HG03565 (cell line): Measurements from ENCODE around the gene SDCCAG8.

Experiments
- ATAC-seq: cut with Tn5 transposase; IDR thresholded peaks from one replicate; pipeline ENCODE4 v1.9.1; 2021; ENCODE audit warnings: mild to moderate bottlenecking, moderate library complexity; ENCODE audit not compliant: unreplicated experiment

SDCCAG8 gene

DNA sequence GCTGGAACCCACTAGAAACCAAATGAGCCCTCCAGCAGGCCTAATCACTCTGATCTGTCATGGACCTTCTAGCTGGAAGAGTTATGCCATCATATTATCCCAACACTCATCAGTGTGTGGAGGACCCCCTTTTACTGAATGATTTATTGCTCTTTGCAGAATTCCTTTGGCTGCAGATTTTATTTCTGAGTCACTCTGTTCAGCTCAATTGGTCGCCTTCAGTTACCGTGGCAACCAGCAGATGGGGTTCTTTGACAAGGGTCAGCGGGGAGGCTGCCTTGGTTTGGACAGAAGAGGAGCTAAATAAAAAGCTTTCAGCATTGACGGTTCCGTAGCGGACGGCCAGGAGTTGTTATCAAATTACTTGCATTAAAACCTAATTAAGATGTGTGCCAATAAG is 220.1 kb downstream of the SDCCAG8 start:
- ATAC-seq = no peak

DNA sequence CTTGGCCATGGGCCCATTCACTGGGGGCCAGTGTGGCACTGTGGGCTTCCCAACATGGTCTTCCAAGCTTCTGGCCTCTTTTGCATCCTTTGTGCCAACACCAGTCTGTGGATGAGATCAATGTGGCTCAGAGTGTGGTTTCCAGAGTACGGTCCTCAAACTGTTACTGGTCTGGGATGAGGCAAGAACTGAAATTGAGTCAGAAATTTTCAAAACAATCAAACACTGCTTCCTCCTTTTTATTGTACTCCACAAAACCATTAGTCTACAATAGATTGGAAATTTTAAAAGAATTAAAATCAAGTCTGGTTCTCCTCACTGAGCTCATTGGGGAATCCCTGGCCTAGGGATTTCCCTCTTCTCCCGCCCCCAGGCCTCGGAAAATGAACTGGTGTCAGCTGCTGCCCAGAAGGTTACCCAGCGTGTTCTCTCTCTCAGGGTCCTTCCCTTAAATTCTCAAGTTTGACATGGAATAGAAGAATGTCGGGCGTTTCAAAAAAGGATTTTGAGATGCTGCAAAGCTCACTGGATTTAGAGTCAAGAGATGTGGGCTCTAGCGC is 222.0 kb downstream of the SDCCAG8 start:
- no peak for ATAC-seq

DNA sequence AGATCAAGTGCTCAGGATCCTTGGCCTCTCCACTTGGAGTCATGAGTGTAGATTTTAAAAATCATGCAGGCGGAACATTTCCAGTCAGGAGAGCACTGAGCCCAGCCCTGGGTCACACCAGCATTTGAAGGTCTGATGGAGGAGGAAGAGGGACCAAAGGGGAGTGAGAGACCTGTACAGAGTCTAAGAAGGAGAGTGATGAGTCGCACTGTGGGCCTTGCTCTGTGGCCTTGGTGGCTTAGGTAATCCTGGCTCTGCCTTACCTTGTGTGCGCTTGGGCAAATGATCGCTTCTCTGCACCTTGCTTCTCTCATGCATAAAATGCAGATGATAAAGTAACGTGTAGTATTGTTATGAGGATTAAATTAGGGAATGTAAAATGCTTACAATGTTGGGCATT is 225.3 kb downstream of the SDCCAG8 start:
- ATAC-seq = no peak

DNA sequence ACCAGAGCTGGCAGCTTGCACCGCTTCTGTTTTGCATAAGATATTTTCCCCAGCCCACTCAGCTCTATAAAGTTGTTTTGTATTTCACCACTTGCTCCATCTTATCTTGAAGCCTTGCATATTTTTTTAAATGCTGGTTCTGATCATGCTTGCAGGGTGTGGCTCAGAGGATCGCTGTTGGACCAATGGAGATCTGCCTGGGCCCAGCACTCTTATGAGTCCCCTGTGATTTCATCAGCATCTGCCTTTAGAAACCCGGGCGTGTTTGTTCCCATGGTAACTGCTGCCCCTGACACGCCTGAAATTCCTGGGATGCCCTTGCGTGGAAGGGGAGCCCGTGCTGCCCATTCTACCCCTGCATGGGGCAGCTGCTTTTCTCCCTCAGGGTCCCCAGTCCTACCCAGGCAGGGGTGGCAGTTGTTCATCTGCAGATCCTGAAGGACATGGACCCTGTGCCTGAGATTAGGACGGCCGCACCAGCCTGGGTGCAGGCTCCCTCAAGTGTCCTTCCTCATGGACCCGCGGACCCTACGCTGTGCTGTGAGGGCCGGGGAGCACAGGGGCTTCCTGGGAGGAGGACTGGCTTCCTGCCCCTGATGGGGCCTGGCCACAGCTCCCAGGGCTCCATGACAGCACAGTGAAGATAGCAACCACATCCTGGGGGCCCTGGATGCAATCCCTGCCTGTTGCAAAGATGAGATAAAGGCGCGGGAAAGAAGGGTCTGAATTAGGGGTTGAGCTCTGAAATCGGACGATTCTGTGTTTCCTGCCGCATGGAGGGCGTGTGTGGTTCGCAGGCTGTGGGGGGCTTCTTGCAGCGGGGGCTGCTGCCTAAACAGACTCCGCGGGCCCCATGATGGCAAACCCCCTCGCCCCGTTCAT is 226.5 kb downstream of the SDCCAG8 start:
- ATAC-seq = no peak

DNA sequence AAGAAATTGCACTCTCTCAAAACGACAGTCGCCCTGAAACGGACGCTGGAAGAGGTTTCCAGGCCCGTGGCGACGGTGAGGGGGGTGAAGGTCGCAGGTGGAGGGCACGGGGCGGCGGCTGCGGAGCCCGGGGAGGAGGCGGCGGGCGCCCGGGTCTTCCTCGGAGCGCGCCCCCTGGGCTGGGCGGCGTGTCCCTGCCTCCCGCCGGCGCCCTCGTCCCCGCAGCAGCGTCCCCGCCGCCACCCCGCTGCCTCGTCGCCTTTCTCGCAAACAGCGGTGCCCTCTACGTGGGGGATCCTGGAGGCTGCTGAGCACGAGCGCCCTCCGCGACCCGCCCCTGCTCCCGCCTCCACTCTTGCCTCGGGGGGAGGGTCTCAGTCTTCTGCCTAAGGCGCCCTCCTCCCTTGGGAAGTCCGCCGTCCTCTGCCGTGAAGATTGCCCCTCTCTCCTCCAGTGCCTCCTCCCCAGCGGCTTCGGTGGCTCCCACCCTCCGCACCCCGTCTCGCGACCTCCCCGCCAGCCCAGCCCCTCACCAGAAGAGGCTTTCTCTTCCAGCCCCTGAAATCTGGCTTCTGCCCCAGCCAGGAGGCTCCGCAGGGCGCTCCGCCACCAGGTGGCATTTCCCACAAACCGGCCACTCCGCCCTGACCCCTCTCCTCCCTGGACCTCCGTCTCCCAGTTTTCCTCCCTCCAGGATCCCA is 227.4 kb downstream of the SDCCAG8 start:
- ATAC-seq = no peak

DNA sequence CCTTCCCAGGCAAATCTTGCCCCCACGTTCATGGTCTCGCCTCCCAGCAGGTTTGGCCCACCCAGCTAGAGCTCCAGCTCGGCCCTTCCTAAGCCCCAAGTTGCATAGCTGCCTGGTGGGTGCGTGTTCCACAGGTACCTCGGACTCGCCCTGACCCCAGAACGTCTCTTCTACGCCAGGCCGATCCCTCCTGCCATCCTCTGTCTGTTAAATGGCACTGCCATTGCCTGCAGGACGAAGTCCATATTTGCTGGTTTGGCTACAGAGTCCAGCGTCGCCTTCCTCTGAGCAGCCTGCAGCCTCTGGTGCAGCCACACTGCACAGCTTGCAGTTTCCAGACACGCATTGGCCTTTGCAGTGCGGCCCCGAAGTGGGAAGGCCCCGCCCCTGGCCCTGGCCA is 228.1 kb downstream of the SDCCAG8 start:
- ATAC-seq = no peak

DNA sequence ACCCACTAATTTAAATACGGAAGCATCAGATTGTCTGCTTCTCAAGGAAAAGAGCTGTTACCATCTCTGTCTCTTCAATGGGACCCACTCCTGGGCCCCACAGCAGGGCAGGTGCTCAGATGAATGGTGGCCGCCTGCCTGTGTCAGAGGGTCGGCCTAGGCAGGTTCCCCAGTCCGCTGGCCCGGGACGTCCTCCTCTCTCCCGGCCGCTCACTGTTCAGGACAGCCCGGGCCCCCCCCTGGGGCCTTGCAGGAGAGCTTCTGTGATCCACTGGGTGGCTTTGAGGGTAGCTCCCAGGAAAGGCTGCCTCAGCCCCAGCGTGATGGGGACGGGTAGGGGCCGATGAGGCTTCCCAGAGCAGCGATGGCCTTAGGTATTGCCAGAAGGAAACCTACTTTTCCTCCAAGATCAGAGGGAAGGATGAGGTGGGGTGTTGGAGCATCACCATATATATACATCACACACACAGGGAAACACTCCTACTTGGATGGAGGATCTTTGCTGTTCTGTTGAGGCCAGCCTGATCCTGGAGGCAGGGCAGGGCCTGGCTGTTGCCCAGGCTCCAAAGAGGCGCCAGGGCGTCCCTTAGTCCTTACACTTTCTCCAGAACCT is 231.3 kb downstream of the SDCCAG8 start:
- no peak for ATAC-seq

DNA sequence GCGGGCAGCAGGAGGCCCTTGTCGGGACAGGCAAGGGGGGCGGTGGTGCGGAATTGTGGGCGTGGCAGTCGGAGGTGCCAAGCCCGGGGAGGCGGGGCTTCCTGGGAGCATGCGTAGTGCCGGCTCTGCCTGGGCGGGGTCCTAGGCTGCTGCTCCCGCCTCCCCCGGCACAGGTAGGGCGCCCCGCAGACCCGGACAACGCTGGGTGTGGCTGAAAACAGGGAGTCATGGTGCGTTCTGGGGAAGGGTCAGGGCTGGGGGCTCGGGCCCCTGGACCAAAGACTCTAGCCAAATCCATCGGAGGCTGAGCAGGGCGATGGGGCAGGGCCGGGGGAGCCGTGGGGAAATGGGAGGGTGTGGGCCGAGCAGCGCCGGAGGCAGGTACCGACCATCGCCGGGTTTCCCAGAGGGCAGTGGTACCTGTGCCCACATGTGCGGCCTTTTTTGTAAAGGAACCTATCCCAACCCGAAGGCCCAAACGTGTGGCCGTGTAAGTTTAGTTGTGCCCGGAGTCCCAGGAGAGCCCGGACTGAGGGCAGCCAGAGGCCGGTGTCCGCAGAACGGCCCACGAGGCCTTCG is 231.9 kb downstream of the SDCCAG8 start:
- no peak for ATAC-seq

DNA sequence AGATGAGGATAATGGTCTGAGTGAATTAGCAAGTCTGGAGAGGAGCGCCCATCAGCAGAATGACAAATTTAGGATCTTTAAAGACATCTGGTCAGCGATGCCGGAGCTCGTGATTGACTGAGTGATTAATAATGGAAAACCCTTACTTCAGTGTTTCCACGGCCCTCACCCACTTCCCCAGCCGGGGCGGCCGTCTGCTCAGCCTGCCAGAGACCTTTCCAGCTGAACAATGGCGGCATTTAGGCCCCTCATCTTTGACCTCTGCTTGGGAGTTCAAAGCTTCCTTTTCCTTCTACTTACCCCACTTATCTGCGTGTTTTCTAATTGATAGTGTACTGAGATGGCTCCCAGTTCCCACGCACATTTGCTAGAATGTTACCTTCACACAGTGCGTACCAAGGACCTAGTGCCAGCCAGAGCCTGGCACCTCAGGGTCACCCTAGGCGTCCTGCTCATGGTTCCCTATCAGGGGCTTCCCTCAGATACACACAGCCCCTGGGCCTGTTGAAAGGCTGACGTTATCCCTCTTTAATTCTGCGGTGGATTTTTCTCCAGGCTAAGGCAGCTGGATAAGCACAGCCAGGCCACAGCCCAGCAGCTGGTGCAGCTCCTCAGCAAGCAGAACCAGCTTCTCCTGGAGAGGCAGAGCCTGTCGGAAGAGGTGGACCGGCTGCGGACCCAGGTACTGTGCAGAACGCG is 232.8 kb downstream of the SDCCAG8 start:
- no peak for ATAC-seq

DNA sequence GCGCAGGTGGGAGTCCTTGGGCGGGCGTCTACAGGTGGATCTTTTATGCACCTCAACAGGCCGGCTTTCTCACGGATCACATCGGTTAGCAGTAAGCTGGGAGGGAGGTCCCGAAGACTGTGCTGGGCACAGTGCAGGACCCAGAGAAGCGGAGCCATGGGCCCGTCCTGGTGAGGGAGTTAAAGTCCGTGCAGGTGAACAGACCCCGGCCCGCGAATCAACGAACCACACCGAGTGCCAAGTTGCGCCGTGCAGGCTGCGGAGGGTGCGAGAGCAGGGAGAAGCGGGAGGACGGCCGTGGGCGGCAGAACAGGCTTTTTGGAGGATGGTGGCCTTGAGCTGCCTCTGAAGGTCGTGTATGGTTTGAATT is 233.3 kb downstream of the SDCCAG8 start:
- no peak for ATAC-seq

DNA sequence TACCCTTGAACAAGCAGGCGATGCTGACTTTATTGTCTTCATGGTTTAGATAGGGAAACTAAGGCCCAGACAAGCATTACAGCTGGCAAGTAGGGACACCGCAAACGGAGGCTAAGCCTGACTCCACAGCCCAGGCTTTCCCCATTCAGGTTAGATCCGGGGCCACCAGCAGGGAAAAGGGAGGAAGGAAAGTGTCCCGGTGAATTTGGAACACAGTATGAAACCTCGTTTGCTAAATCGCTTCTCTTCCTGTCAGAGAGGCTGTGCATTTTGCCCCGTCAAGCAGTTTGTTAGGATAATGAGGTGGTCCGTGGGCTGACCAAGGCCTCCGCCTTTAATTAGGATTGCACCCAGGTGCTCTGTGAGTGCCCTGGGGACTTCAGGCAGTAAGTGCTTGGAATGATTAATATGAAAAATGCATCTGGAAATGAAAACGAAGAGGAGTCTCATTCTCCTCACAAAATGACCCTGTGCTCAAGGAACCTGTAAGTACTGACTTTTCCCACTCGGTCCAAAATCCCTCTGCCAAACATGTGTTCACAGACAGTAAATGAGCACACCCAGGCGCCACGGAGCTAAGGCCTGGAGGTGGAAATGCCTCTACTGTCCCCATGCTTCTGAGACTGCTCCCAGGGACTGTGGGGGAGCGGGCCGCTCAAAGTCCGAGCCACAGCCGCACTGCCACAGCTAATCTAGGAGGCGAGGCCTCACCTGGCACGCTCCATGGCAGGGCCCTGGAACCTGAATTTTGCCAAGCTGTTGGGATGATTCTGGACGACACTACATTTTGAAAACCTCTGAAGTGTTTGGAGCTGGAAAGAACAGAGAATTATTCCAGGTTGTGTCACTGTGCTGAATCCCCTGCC is 234.1 kb downstream of the SDCCAG8 start:
- ATAC-seq = no peak

DNA sequence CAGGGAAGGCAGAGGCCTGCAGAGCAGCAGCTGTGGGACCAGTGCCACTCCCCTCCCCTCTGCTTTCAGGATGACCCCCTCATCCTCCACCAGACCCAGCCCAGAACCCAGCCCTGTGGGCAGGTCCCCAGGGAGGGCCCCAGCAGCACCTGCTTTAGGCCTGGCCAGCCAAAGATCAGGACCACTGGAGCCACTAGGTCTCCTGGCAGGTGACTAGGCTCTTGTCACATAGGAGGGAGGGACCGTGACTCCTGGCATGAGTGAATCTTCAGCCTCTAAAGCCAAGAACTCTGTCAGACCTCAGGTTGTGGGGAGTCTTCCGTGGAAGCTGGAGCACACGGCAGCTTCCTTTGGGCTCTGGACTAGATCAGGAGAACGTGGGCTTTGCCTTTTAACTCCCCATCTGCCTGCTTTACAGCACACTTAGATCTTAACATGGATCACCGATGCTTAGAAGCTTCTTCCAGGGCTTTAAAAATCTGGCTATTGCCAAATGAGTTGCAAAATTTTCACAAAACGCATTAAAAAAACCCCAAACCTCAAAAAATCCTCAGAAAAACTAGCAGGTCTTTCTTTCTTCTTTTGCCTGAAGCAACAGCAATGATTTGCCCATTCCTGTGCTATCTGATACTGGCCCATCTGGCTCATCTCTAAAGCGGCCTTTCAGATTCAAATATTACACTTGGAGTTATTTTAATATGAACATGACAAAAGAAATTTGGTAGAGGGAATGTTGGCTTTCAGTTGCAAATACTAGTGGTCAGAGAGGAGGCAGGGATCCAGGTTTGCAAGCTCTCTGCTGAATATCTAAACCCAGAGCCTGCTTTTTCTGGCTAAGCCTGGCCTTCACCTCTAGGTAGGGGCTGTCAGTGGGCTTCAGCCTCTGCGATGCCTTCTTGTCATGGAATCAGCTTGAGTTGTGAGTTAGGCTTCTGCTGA is 235.2 kb downstream of the SDCCAG8 start:
- no peak for ATAC-seq

DNA sequence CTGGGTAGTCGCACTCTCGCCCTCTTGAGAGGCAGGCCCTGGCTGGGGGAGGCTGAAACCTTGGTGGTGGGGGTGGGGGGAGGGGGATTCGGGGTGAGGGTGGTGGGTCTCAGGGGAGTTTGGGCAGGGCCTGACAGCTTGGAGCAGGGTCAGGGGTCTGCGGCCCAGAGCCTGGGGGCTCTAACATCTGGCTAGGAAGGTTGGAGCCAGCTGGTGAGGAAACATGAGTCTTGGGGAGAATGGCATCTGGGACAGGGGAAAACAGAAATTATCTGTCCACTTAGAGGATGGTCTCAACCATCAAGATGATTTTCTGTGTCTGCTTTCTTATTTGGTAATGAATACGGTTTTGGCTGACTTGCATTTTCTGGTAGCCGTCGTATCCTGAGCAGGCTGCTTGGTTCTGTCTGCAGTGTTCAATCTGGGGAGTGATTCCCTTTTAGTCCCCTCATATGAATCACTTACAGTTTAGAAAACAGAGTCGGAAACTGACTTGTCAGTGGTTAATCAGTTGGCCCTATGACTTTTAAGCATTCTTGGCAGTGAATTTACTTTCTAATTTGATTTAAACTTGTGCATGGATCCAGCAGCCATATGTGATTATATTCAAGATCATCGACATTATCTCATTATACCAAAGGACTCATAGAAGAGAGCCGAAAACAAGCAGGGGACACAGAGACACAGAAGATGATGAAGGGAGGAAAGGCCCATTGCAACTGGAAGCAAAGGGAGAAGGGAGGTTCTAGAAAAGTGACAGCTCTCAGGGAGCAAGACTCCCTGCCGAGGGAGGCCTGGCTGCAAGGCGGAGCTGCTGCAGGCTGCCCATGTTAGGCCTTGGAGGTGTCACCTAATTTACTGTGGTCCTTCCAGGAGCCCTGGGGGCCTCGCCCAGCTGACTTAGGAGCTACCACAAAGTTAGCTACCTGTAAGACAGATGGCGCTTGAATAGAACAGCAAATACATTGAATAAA is 237.6 kb downstream of the SDCCAG8 start:
- ATAC-seq = no peak

DNA sequence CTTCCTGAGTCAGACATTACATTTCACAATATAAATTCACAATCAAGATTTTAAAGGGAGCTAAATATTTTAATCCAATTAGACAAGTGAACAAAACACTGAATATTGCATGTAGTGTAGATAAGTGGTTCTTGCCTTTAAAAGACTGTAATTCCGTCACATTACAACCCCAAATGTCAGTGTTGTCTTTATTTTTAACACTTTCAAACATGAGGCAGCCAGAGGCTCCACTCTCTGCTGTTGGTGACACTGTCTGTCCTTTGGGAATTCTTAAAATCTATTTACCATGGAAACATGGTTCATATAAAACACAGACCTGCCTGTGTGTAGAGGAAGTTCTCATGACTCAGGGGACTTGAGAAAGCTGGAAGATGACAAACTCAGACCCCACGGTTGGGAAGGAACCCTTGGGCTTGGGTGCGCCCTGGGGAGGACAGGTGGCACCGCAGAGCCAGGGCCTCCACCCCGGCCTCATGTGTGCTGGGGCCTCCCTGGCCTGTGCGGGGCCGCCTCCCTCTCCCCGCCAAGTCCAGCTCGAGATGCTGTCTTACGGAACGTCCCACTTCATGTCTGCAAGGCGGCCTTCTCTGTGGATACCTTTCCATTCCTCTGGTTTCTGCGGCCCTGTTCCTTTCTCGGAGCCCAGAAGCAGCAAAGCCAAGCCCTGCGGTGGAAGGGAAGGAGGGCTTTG is 239.0 kb downstream of the SDCCAG8 start:
- no peak for ATAC-seq

DNA sequence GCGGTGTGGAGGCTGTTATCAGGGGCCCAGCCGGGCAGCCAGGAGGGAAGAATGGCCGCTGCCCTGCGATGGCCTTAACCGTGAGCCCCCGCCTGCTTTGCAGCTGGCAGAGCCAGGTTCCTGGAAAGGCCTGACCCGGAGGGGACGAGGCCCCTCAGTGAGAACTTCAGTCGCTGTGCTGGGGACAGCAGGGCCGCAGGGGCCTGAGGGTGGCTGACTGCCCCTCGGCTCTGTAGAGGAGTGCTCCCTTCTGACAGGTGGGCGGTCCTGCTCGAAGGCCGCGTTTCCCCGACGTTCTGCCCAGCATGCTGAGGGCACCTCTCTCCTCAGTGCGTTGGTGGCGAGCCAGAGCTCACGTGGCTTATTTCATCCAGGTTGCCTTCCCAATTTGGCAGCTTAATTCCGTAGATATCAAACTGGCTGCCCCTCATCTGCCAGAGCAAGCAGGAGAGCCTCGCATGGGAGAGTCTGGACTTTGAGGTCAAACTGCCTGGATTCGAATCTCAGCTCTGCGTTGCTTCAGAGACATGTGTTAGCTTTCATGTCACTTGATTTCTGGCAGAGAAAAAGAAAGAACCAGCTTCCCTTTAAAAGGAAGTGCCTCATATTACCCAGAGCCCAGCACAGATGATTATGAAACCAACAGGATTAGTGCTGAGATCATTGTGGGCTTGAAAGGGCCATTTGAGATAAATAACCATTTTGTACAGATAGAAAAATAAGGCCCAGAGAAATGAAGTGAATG is 239.8 kb downstream of the SDCCAG8 start:
- ATAC-seq = no peak

DNA sequence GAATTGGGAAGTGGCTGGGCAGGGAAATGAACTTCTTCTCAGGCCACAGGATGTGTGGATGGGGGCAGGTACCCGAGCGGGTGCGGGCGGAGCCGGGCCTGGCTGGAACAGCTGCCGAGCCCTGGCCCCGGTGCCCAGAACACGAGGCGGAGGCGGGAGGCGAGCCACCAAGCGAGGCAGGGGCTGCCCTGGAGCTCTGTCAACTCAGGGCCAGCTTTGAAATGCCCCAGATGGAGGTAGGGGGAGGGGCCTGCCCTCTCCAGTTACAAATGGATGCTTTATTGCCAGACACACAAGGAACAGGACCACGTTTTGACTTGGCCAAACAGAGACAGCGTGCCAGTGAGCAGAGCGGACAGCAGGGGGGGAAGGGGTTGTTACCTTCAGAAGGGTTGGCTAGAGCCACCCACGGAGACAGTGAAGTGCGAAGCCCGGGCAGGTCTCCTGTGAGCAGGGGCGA is 240.4 kb downstream of the SDCCAG8 start:
- ATAC-seq = no peak
